CD4-positive, CD25-positive, alpha-beta regulatory T cell (primary cell): ENCODE results near the gene BSPRY. TPM values are rescaled to one million over a fixed set of nuclear protein-coding genes. Genes with fewer than 3 reads are reported as not detected.

ENCODE experiments used
- ATAC-seq, 2 donors: fragments of 150-1000 bp; cut with Tn5 transposase; one replicate each; pipeline ENCODE4 v1.10.0; 2021; ENCODE audit warnings: low read depth in 2 of 2, moderate number of reproducible peaks in 2 of 2, moderate library complexity in 1 of 2
- DNase-seq, 3 donors: peaks; one replicate each; pipeline versions ENCODE4 v3.0.0 to v3.0.0-alpha.2; 2012 to 2022; ENCODE audit warnings: mixed read lengths in 1 of 3
- H3K27ac ChIP-seq: one replicate; pipeline ENCODE4 v1.7.0; 2013; ENCODE audit warnings: mild to moderate bottlenecking, low read length; ENCODE audit not compliant: insufficient read depth, poor library complexity, severe bottlenecking
- H3K27me3 ChIP-seq: one replicate; pipeline ENCODE4 v1.7.0; 2013; ENCODE audit warnings: low read length; ENCODE audit not compliant: control insufficient read depth, insufficient read depth
- H3K36me3 ChIP-seq: one replicate; pipeline ENCODE4 v1.7.0; 2013; ENCODE audit warnings: mild to moderate bottlenecking, low read length, moderate library complexity; ENCODE audit not compliant: control insufficient read depth, insufficient read depth
- H3K4me1 ChIP-seq: 2 replicates; pipeline ENCODE4 v1.7.0; 2013; ENCODE audit warnings: mild to moderate bottlenecking, low read length; ENCODE audit not compliant: insufficient read depth, control insufficient read depth, poor library complexity, severe bottlenecking
- H3K4me3 ChIP-seq: one replicate; pipeline ENCODE4 v1.7.0; 2013; ENCODE audit warnings: low read depth, mild to moderate bottlenecking, low read length, moderate library complexity
- H3K9me3 ChIP-seq, 2 experiments: 1 replicate in 1 of 2; 2 replicates in 1 of 2; pipeline ENCODE4 v1.7.0; 2013; ENCODE audit warnings: low read length in 2 of 2, mild to moderate bottlenecking in 1 of 2, moderate library complexity in 1 of 2; ENCODE audit not compliant: control insufficient read depth in 2 of 2
- H3K27ac Mint-ChIP-seq, 3 donors: one replicate each; pipeline ENCODE4 v1.8.0; 2020 to 2022; ENCODE audit warnings: mild to moderate bottlenecking in 3 of 3, mixed read lengths in 3 of 3, moderate library complexity in 2 of 3
- H3K27me3 Mint-ChIP-seq: one replicate; pipeline ENCODE4 v1.8.0; 2022; ENCODE audit warnings: mild to moderate bottlenecking, mixed read lengths
- H3K36me3 Mint-ChIP-seq: one replicate; pipeline ENCODE4 v1.8.0; 2020; ENCODE audit warnings: mixed read lengths
- H3K4me1 Mint-ChIP-seq, 4 donors: one replicate each; pipeline ENCODE4 v1.8.0; 2020 to 2022; ENCODE audit warnings: mixed read lengths in 4 of 4, mild to moderate bottlenecking in 1 of 4
- H3K4me3 Mint-ChIP-seq, 4 donors: one replicate each; pipeline ENCODE4 v1.8.0; 2020 to 2022; ENCODE audit warnings: mild to moderate bottlenecking in 4 of 4, mixed read lengths in 4 of 4, moderate library complexity in 3 of 4
- H3K9me3 Mint-ChIP-seq, 7 donors: one replicate each; pipeline ENCODE4 v1.8.0; 2020 to 2022; ENCODE audit warnings: mixed read lengths in 7 of 7, mild to moderate bottlenecking in 3 of 7, moderate library complexity in 2 of 7
- polyA plus RNA-seq, 4 donors: library from polyadenylated mRNA; unstranded; fragments of 300-500 nt; fragmentation: Illumina TruSeq; gene quantifications; one replicate each; pipeline ENCODE4 v1.2.3, GENCODE V29; 2021
- total RNA-seq: library from RNA; stranded (reverse); gene quantifications from one replicate; pipeline ENCODE4 v1.2.3, GENCODE V29; 2022

The BSPRY gene
- total and polyA plus RNA-seq, 5 donors from 2014 or later = 0.39 to 1.3 (median 0.57) TPM

GRCh38 chr9:113322671-113323070 is 26.7 kb upstream of the BSPRY start:
- Mint-ChIP-seq H3K4me3 (no peak overlapping the region), H3K27me3 (no peaks in the 10 kb centered on the region), H3K9me3 (peaks cover 0 to 2% (median 0%) of the 10 kb centered on the region in 7 donors), H3K4me1 (no peaks in the 10 kb centered on the region), H3K36me3 (peaks cover 8% of the 10 kb centered on the region), H3K27ac (no peak overlapping the region)
- ATAC-seq (no peak), DNase-seq (no peak)
- H3K27me3 ChIP-seq = no peaks in the 10 kb centered on the region
- no peak overlapping the region for H3K4me3 ChIP-seq
- H3K9me3 ChIP-seq = no peaks in the 10 kb centered on the region
- no peaks in the 10 kb centered on the region for H3K4me1 ChIP-seq
- H3K36me3 ChIP-seq = no peaks in the 10 kb centered on the region
- no peak overlapping the region for H3K27ac ChIP-seq

GRCh38 chr9:113326230-113326629 is 23.1 kb upstream of the BSPRY start:
- Mint-ChIP-seq H3K27me3 (no peaks in the 10 kb centered on the region), H3K4me1 (no peaks in the 10 kb centered on the region), H3K36me3 (no peaks in the 10 kb centered on the region), H3K27ac (no peak overlapping the region), H3K4me3 (no peak overlapping the region), H3K9me3 (peaks cover 0 to 2% (median 0%) of the 10 kb centered on the region in 7 donors)
- Histone ChIP-seq H3K36me3 (no peaks in the 10 kb centered on the region), H3K4me3 (no peak overlapping the region), H3K4me1 (no peaks in the 10 kb centered on the region), H3K9me3 (no peaks in the 10 kb centered on the region), H3K27me3 (no peaks in the 10 kb centered on the region), H3K27ac (no peak overlapping the region)
- ATAC-seq (no peak), DNase-seq (no peak)

- Mint-ChIP-seq H3K36me3 (no peaks in the 10 kb centered on the region), H3K27ac (no peak overlapping the region), H3K4me1 (no peaks in the 10 kb centered on the region), H3K4me3 (no peak overlapping the region), H3K9me3 (peaks cover 0 to 2% (median 0%) of the 10 kb centered on the region in 7 donors), H3K27me3 (no peaks in the 10 kb centered on the region)
- no peak for ATAC-seq
- H3K4me1 ChIP-seq = no peaks in the 10 kb centered on the region
- DNase-seq = no peak
- no peaks in the 10 kb centered on the region for H3K9me3 ChIP-seq
- H3K27me3 ChIP-seq = no peaks in the 10 kb centered on the region
- no peaks in the 10 kb centered on the region for H3K36me3 ChIP-seq
- H3K27ac ChIP-seq = no peak overlapping the region
- H3K4me3 ChIP-seq = no peak overlapping the region
These were observed 21.1 kb upstream of the BSPRY start for GRCh38 chr9:113328045-113328782.

GRCh38 chr9:113331780-113332179 is 17.6 kb upstream of the BSPRY start:
- H3K9me3 ChIP-seq = no peaks in the 10 kb centered on the region
- no peak overlapping the region for H3K4me3 ChIP-seq
- no peaks in the 10 kb centered on the region for H3K36me3 ChIP-seq
- no peak for DNase-seq
- no peaks in the 10 kb centered on the region for H3K36me3 Mint-ChIP-seq
- H3K4me1 Mint-ChIP-seq = no peaks in the 10 kb centered on the region
- peaks cover 0 to 2% (median 0%) of the 10 kb centered on the region in 7 donors for H3K9me3 Mint-ChIP-seq
- no peak overlapping the region for H3K27ac ChIP-seq
- no peak for ATAC-seq
- H3K27ac Mint-ChIP-seq = no peak overlapping the region
- no peak overlapping the region for H3K4me3 Mint-ChIP-seq
- peaks cover 7% of the 10 kb centered on the region for H3K27me3 Mint-ChIP-seq
- no peaks in the 10 kb centered on the region for H3K4me1 ChIP-seq
- no peaks in the 10 kb centered on the region for H3K27me3 ChIP-seq

GRCh38 chr9:113337714-113338113 is 11.6 kb upstream of the BSPRY start:
- Mint-ChIP-seq H3K9me3 (peaks cover 0 to 2% (median 0%) of the 10 kb centered on the region in 7 donors), H3K4me3 (peak overlapping the region in 2 of 4 donors; percentile 43 to 46)

GRCh38 chr9:113340011-113340699 is 9.2 kb upstream of the BSPRY start, which contains the start of gene WDR31:
Gene WDR31, minus strand, starts transcription at chr9:113340275. Its CDS starts 8,253 bp downstream, at chr9:113332022.
- peak within 1 kb of the TSS; percentile 69 for H3K4me3 ChIP-seq
- Mint-ChIP-seq H3K36me3 (no peaks in the 10 kb centered on the region), H3K9me3 (peaks cover 0 to 2% (median 0%) of the 10 kb centered on the region in 7 donors), H3K27ac (peak within 1 kb of the TSS; percentile 56 to 83 (median 78)), H3K4me3 (peak within 1 kb of the TSS; percentile 80 to 89 (median 86)), H3K4me1 (peaks cover 0 to 28% (median 11%) of the 10 kb centered on the region in 4 donors), H3K27me3 (peaks cover 28% of the 10 kb centered on the region)
- ATAC-seq (peak; percentile 98), DNase-seq (peak; percentile 56 to 89 (median 74))
- H3K27ac ChIP-seq = no peak within 1 kb of the TSS
- H3K4me1 ChIP-seq = peaks cover 6% of the 10 kb centered on the region
- H3K9me3 ChIP-seq = no peaks in the 10 kb centered on the region
- H3K27me3 ChIP-seq = no peaks in the 10 kb centered on the region
- H3K36me3 ChIP-seq = no peaks in the 10 kb centered on the region

More at GRCh38 chr9:113337714-113338113, 11.6 kb upstream of the BSPRY start:
- H3K27ac Mint-ChIP-seq = no peak overlapping the region
- Histone ChIP-seq H3K9me3 (no peaks in the 10 kb centered on the region), H3K27ac (no peak overlapping the region), H3K4me1 (peaks cover 6% of the 10 kb centered on the region), H3K4me3 (no peak overlapping the region), H3K36me3 (no peaks in the 10 kb centered on the region), H3K27me3 (no peaks in the 10 kb centered on the region)
- DNase-seq (no peak), ATAC-seq (no peak)
- no peaks in the 10 kb centered on the region for H3K36me3 Mint-ChIP-seq
- peaks cover 28% of the 10 kb centered on the region for H3K27me3 Mint-ChIP-seq
- H3K4me1 Mint-ChIP-seq = peaks cover 0 to 28% (median 11%) of the 10 kb centered on the region in 4 donors

- DNase-seq (peak in 1 of 3 donors; percentile 37), ATAC-seq (no peak)
- Mint-ChIP-seq H3K4me3 (peak overlapping the region; percentile 27 to 85 (median 56)), H3K36me3 (no peaks in the 10 kb centered on the region), H3K4me1 (peaks cover 0 to 28% (median 11%) of the 10 kb centered on the region in 4 donors), H3K27me3 (peaks cover 21% of the 10 kb centered on the region), H3K9me3 (peaks cover 0 to 2% (median 0%) of the 10 kb centered on the region in 7 donors), H3K27ac (peak overlapping the region in 1 of 3 donors; percentile 36)
- Histone ChIP-seq H3K4me3 (no peak overlapping the region), H3K36me3 (no peaks in the 10 kb centered on the region), H3K27me3 (no peaks in the 10 kb centered on the region), H3K4me1 (peaks cover 6% of the 10 kb centered on the region), H3K27ac (no peak overlapping the region), H3K9me3 (no peaks in the 10 kb centered on the region)
These were observed 7.5 kb upstream of the BSPRY start for GRCh38 chr9:113341712-113342410.
